GM10266 (cell line): Measurements from ENCODE around the gene SULF2.

Experiments used
- DNase-seq: peaks from one replicate; pipeline ENCODE4 v3.0.0; 2012; ENCODE audit errors: extremely low spot score
- CTCF ChIP-seq: IDR thresholded peaks from 2 replicates; pipeline ENCODE4 v1.5.1; 2012; ENCODE audit warnings: mild to moderate bottlenecking, low read depth; ENCODE audit not compliant: control insufficient read depth, insufficient read depth; ENCODE audit errors: missing control alignments

Gene SULF2

GRCh38 chr20:47701612-47702011 is 83.7 kb downstream of the SULF2 start:
- TF ChIP-seq CTCF = no peak
- DNase-seq = no peak

DNA sequence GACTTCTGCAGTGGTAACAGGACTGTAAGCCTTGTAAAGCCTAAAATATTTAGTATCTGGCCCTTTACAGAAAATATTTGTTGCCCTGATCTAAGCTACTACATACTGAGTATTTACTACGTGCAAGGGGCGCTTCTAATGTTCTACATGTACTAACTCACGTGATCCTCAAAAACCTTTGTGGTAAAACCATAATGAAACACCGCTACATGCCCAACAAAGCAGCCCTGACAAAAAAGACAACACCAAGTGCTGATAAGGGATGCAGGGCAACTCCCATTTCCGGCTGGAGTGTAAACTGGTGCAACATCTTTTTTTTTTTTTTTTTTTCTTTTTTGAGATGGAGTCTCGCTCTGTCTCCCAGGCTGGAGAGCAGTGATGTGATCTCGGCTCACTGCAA is 85.0 kb downstream of the SULF2 start:
- TF ChIP-seq CTCF = no peak
- DNase-seq = no peak

DNA sequence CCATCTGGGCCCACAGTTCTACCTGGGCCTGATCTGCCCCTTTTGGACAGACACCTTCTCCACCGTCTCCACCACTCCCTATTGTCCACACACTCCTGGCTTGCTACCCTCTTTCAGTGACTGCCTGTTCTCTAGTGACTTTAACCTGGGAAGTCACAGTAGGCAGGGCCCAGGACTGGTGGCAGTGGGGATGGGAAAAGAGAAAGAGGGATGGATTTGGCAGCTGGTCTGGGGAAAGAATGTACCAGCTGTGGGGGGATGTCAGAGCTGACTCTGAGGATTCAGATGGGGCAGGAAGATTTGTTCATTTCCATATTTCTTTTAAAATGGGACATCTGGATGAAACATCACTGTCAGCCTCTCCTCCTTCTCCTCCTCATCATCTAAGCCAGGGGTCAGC is 85.5 kb downstream of the SULF2 start:
- no peak for TF ChIP-seq CTCF
- DNase-seq = no peak

- TF ChIP-seq CTCF = no peak
- DNase-seq = no peak
These were observed 87.1 kb downstream of the SULF2 start for GRCh38 chr20:47698142-47698541.

DNA sequence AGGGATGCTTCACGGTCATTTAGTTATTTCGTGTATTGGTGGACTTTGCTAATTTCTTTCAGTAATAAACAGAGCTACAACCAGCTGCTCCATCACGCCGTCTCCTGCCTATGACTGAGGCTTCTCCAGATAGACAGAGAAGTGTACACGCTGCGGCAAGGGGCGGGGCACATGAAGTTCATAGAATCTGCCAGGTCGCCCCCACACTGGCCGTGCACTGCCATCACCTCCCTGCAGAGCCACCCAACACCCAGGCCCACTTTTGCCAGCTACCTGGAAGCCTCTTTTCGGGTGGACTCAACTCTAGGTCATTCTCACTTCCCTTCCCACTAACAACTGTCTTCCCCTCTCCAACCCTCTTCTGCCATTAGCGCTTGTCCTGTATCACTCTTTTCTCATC is 88.4 kb downstream of the SULF2 start:
- DNase-seq = no peak

DNA sequence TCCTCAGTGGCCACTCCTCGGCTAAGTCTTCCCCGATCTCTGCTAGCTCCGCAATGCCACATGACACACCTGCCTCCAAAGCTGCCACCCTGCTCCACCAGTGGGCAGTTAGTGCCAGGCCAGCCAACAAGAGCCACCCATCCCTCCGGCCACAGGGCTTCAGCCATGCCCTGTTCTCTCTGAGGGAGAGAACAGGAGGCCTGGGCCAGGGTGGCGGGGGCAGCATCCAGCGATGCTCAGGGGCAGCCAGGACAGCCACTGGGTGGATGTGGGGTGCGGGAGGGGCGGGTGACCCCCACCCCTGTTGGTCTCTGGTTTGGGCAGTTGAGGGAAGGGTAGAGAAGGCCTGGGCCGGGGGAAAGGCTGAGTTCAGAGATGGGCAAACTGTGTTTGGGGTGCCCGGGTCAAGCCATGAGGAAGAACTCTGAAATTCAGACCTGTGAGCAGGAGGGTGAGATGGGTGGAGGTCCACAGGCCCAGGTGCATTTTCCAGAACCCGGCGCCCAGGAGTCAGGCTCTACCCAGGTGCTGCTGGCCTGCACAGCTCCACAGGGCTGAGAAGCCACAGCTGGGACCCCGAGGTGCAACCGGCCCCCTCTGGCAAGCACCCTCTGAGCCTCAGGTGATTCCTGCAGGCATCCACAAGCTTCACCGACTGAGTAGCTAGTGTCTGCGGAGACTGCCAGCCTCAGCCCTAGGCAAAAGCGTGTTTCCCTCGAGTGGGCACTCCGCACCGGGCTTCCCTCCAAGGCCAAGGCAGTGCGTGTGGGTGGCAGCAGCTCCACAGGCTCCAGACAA is 91.1 kb downstream of the SULF2 start:
- no peak for TF ChIP-seq CTCF
- no peak for DNase-seq

More for the DNA sequence above, 88.4 kb downstream of the SULF2 start:
- no peak for TF ChIP-seq CTCF

DNA sequence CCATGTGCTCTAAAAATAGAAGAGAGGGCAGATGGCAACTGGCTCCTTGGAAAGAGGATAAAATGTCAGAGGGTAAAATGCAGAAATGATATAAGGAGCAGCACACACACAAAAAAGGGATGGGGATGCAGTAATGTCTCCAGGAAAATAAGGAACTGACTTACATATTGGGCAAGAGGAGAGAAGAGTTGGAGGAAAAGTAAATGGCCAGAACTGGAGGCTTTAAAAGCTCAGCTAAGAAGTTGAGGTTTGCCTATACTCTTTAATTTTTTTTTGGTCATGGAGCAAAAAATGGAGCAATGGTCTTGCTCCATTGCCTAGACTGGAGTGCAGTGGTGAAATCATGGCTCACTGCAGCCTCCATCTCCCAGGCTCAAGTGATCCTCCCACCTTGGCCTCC is 93.7 kb downstream of the SULF2 start:
- no peak for DNase-seq
- TF ChIP-seq CTCF = no peak
